Lung microvascular endothelial cell (primary cell): ENCODE measurements around the gene CHMP4B. TPM values are rescaled to one million over a fixed set of nuclear protein-coding genes. Genes with fewer than 3 reads are reported as not detected.

Experiments
- DNase-seq, 2 donors: peaks; one replicate each; pipeline versions ENCODE4 v3.0.0 to v3.0.0-alpha.2; 2010; ENCODE audit warnings: low read depth in 2 of 2
- total RNA-seq: library from RNA; depleted of rRNA; stranded (reverse); fragments of >200 nt; gene quantifications from 2 replicates; pipeline ENCODE4 v1.2.1, GENCODE V29; 2014

CHMP4B gene, protein sequence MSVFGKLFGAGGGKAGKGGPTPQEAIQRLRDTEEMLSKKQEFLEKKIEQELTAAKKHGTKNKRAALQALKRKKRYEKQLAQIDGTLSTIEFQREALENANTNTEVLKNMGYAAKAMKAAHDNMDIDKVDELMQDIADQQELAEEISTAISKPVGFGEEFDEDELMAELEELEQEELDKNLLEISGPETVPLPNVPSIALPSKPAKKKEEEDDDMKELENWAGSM
- 30.3 and 34.1 TPM in 2 replicates for total RNA-seq

DNA sequence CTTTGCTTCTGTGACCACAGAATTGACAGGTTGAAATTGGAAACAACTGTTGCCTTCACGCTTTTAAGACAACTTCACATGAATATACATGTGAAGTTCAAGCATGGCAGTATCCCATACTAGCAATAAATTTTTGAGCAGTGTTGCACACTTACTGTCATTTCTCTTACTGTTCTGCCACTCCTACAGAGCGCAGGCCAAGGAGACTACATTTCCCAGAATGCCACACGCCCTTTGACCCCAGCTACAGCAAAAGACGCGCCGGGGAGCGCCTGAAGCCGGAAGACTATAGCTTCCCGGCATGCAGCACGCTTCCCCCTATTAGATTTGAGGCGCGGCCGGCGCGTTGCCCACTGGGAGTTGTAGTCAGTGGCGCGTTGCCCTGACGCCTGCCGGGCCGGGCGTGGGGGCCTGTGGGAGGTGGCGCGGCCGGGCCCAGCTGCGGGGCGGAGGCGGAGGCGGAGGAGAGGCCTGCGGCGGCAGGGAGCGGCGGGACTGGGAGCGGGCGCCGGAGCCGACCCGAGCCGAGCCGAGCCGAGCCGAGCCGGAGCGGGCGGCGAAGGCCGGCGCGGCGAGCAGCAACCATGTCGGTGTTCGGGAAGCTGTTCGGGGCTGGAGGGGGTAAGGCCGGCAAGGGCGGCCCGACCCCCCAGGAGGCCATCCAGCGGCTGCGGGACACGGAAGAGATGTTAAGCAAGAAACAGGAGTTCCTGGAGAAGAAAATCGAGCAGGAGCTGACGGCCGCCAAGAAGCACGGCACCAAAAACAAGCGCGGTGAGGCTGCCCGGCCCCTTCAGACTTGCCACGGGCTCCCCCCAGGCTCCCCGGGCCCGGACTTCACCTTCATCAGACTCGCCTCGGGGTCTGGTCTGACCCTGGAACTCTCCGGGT lies at the start of gene CHMP4B:
Gene CHMP4B (plus strand): TSS at position 464 of the 891 bp plus-strand sequence. CDS start 121 bp downstream, at position 585.
- DNase-seq = peak; percentile 99

DNA sequence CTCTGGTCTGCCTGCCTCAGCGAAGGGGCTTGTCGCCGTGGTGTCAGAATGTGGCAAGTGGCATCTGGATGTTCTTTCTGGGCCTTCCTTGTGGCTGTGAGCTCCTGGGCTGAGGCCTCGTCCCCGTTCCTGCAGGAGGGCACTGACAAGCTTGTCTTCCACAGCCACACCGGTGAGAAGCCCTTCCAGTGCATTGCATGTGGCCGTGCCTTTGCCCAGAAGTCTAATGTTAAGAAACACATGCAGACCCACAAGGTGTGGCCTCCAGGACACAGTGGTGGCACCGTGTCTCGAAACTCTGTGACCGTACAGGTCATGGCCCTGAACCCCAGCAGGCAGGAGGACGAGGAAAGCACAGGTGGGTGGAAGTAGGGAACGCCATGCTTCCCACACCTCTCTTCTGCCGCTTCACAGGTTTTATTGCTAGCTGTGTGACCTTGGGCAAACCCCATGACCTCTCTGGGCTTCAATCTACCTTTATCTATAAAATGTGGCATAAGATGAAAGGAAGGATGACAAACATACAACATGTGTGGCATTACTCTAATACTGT lies 49.4 kb upstream of the CHMP4B start:
- no peak for DNase-seq

DNA sequence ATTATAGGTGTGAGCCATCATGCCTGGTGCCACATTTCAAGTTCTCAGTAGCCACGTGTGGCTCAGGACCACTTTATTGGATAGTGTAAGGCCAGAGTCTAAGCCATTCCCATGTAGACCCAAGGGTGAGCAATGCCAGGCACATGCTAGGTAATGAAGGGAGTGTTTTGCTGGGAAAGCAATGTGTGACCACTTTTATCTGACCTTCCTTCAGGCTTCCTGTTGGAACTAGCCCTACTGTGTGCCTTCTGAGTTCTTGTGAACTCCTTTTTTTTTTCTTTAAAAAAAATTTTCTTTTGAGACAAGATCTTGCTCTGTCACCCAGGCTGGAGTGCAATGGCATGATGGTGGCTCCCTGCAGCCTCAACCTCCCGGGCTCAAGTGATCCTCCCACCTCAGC lies 46.0 kb upstream of the CHMP4B start:
- DNase-seq = no peak

DNA sequence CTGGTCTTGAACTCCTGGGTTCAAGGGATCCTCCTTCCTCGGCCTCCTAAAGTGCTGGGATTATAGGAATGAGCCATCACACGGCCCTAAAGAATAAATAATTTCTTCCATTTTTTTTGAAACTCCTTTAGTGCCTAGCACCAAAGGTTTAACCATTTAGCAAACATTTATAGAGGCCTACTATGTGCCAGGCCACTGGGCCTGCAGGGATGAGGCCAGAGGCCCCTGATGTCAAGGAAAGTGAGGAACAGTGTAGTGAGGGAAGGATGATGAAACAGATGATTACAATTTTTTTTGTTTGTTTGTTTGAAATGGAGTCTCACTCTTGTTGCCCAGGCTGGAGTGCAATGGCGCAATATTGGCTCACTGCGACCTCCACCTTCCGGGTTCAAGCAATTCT lies 45.6 kb upstream of the CHMP4B start:
- DNase-seq = no peak

DNA sequence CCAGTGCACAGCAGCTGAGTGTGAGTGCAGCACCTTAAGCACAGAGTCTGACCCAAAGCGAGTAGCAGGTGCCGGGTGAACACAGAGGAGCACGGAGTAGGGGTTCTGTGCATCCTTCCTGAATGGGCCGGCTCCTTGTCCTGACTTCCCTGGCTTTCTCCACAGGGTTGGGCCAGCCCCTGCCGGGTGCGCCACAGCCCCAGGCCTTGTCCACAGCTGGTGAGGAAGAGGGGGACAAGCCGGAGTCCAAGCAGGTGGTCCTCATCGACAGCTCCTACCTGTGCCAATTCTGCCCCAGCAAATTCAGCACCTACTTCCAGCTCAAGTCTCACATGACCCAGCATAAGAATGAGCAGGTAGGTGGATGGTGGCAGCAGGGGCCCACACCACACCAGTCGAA lies 44.5 kb upstream of the CHMP4B start:
- no peak for DNase-seq

DNA sequence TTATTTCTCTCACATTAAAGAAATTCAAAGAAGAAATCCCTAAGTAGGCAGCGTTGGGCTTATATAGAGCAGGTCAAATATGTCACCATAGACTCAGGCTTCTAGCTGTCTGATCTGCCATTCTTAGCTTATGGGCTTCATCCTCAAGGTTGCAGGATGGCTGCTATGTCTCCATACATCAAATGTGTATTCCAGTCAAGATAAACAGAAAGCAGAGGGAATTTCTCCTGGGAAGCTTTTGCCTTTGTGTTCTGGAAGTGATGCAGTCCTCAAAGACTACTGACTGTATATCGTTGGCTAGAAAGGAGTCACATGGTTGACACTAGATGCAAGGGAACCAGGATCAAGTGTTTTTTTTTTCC lies 43.4 kb upstream of the CHMP4B start:
- no peak for DNase-seq

DNA sequence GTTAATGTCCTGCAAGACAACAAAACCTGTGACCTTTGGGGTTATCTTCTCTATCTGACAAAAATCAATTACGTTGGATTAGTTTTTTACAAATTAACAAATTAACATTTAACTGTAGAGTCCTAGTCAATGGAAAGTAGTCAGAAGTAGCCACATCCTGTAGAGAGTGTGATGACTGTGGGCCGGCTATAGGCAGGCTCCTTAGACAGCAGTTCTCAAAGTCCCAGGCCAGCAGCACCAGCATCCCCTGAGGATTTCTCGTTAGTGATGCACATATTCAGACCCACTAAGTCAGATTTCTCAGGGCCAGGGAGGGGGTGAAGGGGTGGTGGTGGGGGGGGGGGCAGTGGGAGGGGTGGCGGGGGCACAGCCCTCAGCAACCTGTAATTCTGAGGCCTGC lies 42.1 kb upstream of the CHMP4B start:
- no peak for DNase-seq

DNA sequence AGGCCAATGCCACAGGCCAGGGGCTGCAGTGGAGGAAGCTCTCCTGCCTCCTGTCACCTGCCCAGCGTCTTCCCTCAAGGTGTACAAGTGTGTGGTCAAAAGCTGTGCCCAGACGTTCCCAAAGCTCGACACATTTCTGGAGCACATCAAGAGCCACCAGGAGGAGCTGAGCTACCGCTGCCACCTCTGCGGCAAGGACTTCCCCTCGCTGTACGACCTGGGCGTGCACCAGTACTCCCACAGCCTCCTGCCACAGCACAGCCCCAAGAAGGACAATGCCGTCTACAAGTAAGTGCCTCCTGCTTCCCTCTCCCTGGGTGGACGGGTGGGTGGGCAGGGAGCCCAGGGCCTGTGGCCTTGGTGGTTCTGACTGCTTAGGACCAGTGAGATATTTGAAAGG lies 41.1 kb upstream of the CHMP4B start:
- DNase-seq = no peak

DNA sequence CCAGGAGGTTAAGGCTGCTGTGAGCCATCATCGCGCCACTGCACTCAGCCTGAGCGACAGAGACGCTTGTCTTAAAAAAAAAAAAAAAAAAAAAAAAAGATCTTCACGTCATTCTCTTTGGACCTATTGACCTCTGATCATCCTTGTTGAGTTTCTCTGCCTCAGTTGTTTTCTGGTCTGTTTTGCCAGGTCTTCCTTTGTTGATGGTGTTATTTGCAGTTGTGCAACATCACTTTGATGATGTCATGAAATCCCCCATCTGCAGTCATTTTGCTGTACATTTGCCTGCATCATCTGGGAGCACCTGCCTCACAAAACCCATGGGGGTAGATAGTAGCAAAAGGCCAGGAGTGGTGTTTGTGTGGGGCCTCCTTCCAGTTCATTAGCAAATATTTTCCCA lies 39.2 kb upstream of the CHMP4B start:
- no peak for DNase-seq

DNA sequence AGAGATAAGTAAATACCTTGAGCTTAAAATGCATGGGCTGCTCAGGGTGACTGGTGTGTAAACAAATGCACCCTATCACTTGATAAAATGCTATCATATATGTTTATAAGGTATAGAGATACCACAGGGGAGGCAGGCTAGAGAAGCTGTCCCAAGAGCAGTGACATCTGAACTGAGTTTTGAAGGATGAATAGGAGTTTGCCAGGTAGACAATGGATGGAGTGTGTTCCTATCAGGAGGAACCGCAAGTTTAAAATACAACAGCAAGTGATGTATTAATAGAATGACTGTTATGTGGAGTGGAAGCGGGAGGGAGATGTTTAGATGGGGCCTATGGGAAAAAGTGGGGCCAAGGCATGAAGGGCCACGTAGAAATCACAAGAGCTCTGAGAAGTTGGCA lies 38.7 kb upstream of the CHMP4B start:
- no peak for DNase-seq

DNA sequence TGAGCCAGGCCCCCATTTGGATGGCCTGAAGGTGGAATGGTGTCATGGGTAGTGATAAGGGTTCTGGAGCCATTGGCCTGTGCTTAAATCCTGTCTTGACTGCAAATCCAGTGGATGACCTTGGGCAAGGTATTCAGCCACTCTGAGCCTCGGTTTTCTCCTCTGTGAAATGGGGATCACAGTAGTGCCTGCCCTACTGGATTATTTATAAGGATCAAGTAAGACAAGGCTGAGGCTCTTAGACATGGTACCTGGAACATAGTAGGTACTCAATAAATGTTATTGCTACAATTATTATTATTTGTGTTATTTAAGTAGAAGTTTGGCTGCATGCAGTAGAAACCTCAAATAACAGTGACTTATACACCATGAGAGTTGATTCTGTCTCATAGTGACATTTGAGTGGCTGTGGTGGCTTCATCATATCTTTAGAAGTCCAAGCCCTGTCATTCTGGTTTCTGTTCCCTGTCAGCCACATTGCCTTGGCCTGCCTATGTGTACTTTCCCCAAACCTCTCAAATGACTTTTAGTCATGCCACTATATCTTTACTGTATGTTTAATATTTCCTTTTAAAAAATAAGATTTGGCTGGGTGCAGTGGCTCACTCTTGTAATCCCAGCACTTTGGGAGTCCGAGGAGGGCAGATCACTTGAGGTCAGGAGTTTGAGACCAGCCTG lies 37.6 kb upstream of the CHMP4B start:
- no peak for DNase-seq

DNA sequence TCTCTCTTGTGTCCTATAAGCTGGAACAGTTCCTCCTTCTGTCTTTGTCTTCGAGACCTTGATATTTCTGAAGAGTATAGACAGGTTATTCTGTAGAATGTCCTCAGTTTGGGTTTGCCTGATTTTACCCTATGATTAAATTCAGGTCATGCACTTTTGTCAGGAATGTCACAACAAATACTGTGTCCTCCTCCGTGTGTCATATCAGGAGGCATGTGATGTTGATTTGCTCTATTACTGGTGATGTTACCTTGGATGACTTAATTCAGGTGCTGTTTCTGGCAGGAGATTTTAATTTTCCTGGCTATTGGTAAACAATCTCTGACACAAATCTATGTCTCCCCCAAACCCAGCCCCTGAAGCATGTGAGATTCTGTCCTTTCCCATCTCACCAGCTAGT lies 33.3 kb upstream of the CHMP4B start:
- no peak for DNase-seq

DNA sequence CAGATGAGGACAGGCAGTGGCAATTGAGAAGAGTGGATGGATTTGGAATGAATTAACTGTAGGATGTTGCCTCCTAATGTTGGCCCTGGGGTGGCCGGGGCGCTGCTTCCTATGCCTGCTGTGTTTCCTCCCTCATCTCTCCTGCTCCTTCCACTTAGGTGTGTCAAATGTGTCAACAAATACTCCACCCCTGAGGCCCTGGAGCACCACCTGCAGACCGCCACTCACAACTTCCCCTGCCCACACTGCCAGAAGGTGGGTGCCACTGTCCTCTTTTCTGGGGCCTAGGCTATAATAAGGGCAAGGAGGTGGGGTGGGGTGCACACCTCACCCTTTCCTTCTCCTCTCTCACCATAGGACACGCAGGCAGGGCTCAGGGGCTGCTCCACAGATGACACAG lies 30.0 kb upstream of the CHMP4B start:
- no peak for DNase-seq

DNA sequence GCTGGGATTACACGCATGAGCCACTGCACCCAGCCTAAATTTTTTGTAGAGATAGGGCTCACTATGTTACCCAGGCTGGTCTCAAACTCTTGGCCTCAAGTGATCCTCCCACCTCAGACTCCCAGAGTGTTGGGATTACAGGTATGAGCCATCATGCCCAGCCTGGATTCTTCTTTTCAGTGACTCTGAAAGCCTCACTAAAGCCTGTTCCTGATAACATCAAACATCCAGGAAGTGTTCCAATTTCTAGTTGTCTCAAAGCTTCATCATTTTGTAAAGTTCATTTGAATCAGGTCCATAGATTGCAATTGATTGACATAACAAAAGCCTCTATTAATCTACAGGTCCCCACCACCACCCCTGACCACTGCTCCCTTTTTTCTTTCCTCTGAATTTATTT lies 29.2 kb upstream of the CHMP4B start:
- DNase-seq = no peak

DNA sequence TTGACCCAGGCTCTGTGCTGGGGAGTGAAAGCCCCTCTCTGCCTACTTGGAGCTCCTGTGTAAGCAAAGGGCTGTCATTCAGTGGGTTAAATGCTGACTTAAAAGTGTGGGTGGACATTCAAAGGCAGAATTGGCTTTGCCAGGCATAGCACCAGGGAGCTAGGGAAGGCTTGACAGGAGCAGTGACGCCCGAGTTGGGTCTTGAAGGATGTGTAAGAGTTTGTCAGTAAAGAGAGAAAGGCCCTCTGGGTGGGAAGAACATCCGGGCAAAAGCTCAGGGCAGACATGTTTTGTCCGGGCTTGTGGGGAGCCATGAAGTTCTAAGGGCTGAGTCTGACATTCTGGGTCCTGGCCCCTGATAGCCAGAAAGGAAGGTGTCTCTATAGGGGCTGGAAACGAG lies 27.9 kb upstream of the CHMP4B start:
- no peak for DNase-seq

DNA sequence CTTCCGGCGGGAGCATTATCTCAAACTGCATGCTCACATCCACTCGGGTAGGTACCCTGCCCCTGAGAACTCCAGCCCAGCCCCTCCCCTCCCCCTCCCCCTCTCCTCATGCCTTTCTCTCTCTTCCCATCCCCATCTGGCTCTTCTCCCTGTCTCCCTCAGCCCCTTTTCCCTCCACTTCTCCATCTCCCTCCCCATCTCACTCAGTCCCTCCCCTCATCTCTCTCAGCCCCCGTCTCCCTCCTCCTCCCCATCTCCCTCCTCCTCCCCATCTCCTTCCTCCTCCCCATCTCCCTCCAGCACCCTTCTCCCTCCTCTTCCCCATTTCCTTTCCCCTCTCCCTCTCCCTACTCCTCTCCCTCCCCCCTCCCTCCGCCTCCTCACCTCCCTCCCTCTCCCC lies 27.3 kb upstream of the CHMP4B start:
- DNase-seq = no peak

DNA sequence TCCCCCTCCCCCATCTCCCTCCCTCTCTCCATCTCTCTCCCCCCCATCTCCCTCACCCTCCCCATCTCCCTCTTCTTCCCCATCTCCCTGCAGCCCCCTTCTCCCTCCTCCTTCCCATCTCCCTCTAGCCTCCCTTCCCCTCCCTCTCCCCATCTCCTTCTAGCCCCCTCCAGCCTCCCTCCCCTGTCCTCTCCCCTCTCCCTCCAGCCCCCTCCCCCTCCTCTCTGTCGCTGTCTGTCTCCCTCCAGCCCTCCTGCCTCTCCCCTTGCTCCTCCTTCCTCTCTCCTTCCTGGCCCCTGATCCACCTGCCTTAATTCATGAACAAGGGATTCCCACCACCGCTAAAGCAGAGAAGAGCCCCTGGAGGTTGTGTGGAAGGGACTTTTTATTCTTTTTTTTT lies 26.9 kb upstream of the CHMP4B start:
- no peak for DNase-seq

DNA sequence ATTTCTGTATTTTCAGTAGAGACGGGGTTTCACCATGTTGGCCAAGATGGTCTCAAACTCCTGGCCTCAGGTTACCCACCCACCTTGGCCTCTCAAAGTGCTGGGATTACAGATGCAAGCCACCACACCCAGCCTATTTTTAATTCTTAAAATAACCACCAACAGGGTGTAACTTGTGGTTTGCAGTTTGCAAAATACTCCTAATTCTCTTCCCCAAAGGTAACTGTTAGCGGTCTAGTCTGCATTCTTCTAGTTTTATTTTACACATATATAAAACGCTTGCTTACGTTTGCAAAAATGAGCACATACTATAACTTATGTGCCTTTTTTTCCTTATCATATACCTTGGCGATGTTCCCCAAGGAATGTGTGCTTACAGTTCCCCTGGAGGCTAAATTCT lies 25.6 kb upstream of the CHMP4B start:
- DNase-seq = no peak

DNA sequence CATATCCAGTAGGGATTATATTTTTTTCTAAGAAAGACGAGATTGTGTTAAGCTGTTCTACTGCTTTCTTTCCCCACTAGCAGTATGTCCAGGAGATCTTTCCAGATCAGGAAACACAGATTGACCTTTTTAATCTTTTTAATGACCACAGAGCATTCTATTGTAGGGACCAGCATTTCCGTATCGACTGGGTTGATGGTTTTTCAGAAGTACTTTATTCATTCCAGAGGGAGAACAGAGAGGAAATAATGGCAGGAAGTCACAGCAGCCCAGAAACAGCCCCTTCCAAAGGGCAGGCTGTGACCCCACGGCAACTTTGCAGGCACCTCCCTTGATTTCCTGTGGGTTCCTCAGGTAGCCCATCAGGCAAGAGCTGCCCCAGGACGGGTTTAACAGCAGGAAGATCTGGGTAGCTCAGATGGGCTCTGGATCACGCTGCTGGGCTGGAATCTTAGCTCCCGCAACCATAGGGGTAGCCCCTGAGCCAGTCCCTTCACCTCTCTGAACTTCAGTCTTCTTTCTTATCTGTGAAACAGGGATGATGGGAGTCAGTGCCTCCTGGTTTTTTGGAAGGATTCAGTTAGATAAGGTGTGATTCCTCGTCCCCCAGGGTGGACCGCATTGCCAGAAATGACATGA lies 23.8 kb upstream of the CHMP4B start:
- DNase-seq = peak; percentile 46 to 55

DNA sequence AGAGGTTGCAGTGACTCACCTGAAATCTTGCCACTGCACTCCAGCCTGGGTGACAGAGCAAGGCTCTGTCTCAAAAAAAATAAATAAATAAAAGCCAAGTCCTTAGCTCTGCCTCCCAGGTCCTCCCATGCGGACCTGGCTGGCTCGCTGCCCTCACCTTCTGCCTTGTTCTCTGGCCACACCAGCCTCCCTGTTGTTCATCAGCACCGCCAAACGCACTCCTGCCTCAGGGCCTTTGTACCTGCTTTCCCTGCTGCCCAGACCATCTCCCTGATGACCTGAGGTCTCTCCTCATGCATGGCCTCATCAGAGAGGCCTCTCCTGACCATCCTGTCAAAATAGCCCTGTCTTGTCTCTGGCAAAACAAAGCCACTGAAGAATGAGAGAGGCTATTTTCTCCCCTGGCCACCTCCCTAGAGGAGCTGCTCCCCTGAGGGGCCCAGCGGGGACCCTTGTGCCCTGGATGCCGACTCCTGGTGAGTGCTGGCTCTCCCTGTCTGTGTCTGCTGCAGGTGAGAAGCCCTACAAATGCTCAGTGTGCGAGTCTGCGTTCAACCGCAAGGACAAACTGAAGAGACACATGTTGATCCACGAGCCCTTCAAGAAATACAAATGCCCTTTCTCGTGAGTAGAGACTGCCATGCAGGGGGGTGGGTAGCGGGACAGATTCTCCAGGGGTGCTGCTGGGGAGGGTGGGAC lies 22.6 kb upstream of the CHMP4B start:
- no peak for DNase-seq
